HUES6 (cell line): ENCODE results near the gene DCAF16.

Experiments used
- H3K27ac ChIP-seq: 2 replicates; pipeline ENCODE4 v1.7.0; 2013; ENCODE audit warnings: low read depth, mild to moderate bottlenecking, low read length, inconsistent platforms
- H3K27me3 ChIP-seq: 2 replicates; pipeline ENCODE4 v1.6.1; 2013; ENCODE audit warnings: low read length; ENCODE audit not compliant: control insufficient read depth, insufficient read depth
- H3K36me3 ChIP-seq: 2 replicates; pipeline ENCODE4 v1.6.1; 2013; ENCODE audit warnings: low read length; ENCODE audit not compliant: control insufficient read depth, insufficient read depth
- H3K4me1 ChIP-seq: 2 replicates; pipeline ENCODE4 v1.6.1; 2013; ENCODE audit warnings: low read length; ENCODE audit not compliant: control insufficient read depth, insufficient read depth
- H3K4me3 ChIP-seq: 2 replicates; pipeline ENCODE4 v1.5.1; 2013; ENCODE audit warnings: low read depth, low read length
- H3K9ac ChIP-seq: one replicate; pipeline ENCODE4 v1.6.1; 2013; ENCODE audit warnings: mild to moderate bottlenecking, low read length
- H3K9me3 ChIP-seq: 2 replicates; pipeline ENCODE4 v1.6.1; 2013; ENCODE audit warnings: low read depth, low read length; ENCODE audit not compliant: control insufficient read depth, insufficient read depth

The DCAF16 gene

DNA sequence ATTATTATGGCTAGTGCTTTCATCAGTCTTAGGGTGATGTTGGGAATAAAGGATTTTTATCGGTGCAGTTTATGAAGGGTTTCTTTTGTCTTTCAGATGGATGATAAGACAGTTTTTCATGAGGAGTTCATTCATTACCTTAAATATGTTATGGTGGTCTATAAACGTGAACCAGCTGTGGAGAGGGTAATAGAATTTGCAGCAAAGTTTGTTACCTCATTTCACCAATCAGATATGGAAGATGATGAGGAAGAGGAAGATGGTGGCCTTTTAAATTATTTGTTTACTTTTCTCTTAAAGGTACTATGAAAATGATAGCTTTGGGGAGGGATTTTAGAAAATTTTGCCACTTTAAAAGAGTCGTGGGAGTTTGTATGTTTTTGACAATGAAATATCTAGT, 1.6 kb upstream of the DCAF16 start:
- Histone ChIP-seq H3K27ac (no peak overlapping the region; the same call in 1 of the 2 replicates), H3K4me1 (peaks cover 12% of the 10 kb centered on the region), H3K27me3 (no peaks in the 10 kb centered on the region), H3K36me3 (peaks cover 40% of the 10 kb centered on the region), H3K9ac (peak overlapping the region; percentile 100), H3K9me3 (no peaks in the 10 kb centered on the region), H3K4me3 (peak overlapping the region; percentile 94)

- H3K9me3 ChIP-seq: no peaks in the 10 kb centered on the region
- no peaks in the 10 kb centered on the region for H3K27me3 ChIP-seq
- peak overlapping the region; percentile 94 for H3K4me3 ChIP-seq
- peaks cover 30% of the 10 kb centered on the region for H3K36me3 ChIP-seq
- H3K27ac ChIP-seq: peak overlapping the region; percentile 81; the same call in 1 of the 2 replicates
- peaks cover 13% of the 10 kb centered on the region for H3K4me1 ChIP-seq
- peak overlapping the region; percentile 100 for H3K9ac ChIP-seq
Observed at GRCh38 chr4:17811078-17811603, 584 bp upstream of the DCAF16 start.

DNA sequence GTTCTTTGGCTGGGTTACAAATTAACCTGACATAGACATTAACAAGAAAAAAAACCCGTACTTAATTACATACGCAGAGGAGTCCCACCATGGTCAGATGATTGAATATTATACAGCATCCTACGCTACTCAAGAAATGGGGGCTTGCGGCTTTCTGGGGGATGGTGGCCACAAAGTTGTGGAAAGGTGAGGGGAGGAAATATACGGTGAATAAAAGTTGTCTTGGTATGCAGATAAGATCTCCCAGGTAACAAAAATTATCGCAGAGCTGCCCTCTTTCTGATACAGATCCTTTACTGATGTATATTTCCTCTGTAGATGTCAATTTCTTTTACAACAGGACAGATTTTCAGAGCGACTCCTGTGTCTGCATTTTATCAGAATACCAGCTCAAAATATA, 890 bp downstream of the DCAF16 start:
- Histone ChIP-seq H3K36me3 (peaks cover 30% of the 10 kb centered on the region), H3K27ac (peak overlapping the region; percentile 88; the same call in 1 of the 2 replicates), H3K9ac (peak overlapping the region; percentile 99), H3K27me3 (no peaks in the 10 kb centered on the region), H3K4me3 (peak overlapping the region; percentile 94), H3K4me1 (peaks cover 13% of the 10 kb centered on the region), H3K9me3 (no peaks in the 10 kb centered on the region)

DNA sequence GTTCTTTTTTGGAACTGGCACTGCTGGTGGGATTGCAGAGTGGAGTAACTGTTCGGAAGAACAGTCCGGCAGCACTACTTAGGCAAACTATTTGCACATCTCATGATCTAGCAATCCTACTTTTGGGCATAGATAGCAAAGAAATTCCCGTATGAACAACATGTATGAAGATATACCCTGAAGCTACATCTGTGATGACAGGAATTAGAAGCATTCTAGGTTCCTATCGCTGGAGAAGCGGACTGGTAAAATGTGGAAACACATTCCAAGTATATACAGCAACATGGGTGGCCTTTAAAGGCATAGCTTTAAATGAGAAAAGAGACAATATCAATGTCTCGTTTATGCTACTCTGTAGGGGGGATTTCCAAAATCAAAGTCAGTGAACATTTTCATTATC, 3.1 kb downstream of the DCAF16 start:
- Histone ChIP-seq H3K36me3 (peaks cover 44% of the 10 kb centered on the region), H3K9ac (no peak overlapping the region), H3K4me1 (peaks cover 13% of the 10 kb centered on the region), H3K27me3 (no peaks in the 10 kb centered on the region), H3K27ac (no peak overlapping the region), H3K4me3 (peak overlapping the region; percentile 94; the same call in 1 of the 2 replicates), H3K9me3 (no peaks in the 10 kb centered on the region)

DNA sequence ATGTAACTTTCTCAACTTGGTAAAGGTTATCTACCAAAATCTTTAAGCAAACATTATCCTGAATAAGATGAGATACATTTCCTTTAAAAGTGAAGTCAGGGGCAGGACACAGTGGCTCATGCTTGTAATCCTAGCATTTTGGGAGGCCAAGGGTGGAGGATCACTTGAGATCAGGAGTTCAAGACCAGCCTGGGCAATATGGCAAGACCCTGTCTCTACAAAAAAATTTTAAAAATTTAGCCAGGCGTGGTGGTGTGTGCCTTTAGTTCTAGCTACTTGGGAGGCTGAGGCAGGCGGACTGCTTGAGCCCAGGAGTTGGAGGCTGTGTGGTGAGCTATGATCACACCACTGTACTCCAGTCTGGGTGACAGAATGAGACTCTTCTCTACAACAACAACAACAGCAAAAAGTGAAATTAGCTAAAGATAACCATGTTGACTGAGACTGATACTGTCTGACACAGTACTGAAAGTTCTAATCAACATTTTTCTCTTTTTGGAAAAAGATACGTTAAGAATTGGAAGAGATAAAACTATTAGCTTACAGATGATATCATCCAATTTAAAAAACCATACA, 4.9 kb downstream of the DCAF16 start:
- no peak overlapping the region for H3K27ac ChIP-seq
- no peaks in the 10 kb centered on the region for H3K27me3 ChIP-seq
- H3K4me1 ChIP-seq: peaks cover 13% of the 10 kb centered on the region
- no peaks in the 10 kb centered on the region for H3K9me3 ChIP-seq
- no peak overlapping the region for H3K9ac ChIP-seq
- no peak overlapping the region for H3K4me3 ChIP-seq
- peaks cover 56% of the 10 kb centered on the region for H3K36me3 ChIP-seq

DNA sequence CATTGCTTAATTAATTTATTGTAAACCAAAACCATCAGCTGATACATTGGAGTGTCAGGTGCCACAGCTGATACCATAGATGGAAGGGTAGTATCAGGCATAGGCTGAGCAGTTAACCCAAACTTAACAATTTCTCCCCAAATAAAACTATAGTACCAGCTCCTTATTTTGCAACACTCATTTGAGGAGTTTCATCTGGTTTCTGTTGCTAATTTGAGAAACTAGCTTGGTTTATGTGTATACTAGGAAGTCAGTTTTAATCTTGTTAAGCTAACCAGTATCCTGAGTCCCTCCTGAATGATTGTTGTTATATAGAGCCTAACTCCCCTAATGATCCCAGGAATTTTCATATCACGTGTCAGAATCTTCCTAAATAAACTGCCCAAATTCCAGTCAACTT, 12.7 kb downstream of the DCAF16 start:
- Histone ChIP-seq H3K36me3 (peaks cover 25% of the 10 kb centered on the region), H3K4me3 (no peak overlapping the region), H3K27me3 (no peaks in the 10 kb centered on the region), H3K27ac (no peak overlapping the region), H3K9ac (no peak overlapping the region), H3K9me3 (no peaks in the 10 kb centered on the region), H3K4me1 (no peaks in the 10 kb centered on the region)

- Histone ChIP-seq H3K27me3 (no peaks in the 10 kb centered on the region), H3K9me3 (no peaks in the 10 kb centered on the region), H3K36me3 (peaks cover 5% of the 10 kb centered on the region; the same call in 1 of the 2 replicates), H3K9ac (no peak overlapping the region), H3K4me3 (no peak overlapping the region), H3K27ac (no peak overlapping the region), H3K4me1 (no peaks in the 10 kb centered on the region)
Observed at GRCh38 chr4:17794730-17795129, 15.8 kb downstream of the DCAF16 start.

- H3K4me1 ChIP-seq: peaks cover 4% of the 10 kb centered on the region; the same call in 1 of the 2 replicates
- 0 out of 2 replicates have a peak, but pooled peaks cover 2% of the 10 kb centered on the region for H3K27me3 ChIP-seq
- no peaks in the 10 kb centered on the region for H3K36me3 ChIP-seq
- no peak overlapping the region for H3K4me3 ChIP-seq
- no peak overlapping the region for H3K9ac ChIP-seq
- H3K27ac ChIP-seq: no peak overlapping the region
- H3K9me3 ChIP-seq: no peaks in the 10 kb centered on the region
Observed at GRCh38 chr4:17788956-17789355, 21.6 kb downstream of the DCAF16 start.

GRCh38 chr4:17787315-17787714, 23.2 kb downstream of the DCAF16 start:
- H3K27ac ChIP-seq: no peak overlapping the region
- no peak overlapping the region for H3K9ac ChIP-seq
- no peaks in the 10 kb centered on the region for H3K9me3 ChIP-seq
- H3K36me3 ChIP-seq: no peaks in the 10 kb centered on the region
- peaks cover 19% of the 10 kb centered on the region for H3K27me3 ChIP-seq
- peaks cover 4% of the 10 kb centered on the region; the same call in 1 of the 2 replicates for H3K4me1 ChIP-seq
- H3K4me3 ChIP-seq: no peak overlapping the region

- Histone ChIP-seq H3K4me3 (no peak overlapping the region), H3K9me3 (no peaks in the 10 kb centered on the region), H3K27me3 (peaks cover 26% of the 10 kb centered on the region), H3K36me3 (no peaks in the 10 kb centered on the region), H3K9ac (no peak overlapping the region), H3K4me1 (peaks cover 7% of the 10 kb centered on the region; the same call in 1 of the 2 replicates), H3K27ac (no peak overlapping the region)
Observed at GRCh38 chr4:17786567-17786966, 24.0 kb downstream of the DCAF16 start.

GRCh38 chr4:17785858-17786257, 24.7 kb downstream of the DCAF16 start:
- Histone ChIP-seq H3K9me3 (no peaks in the 10 kb centered on the region), H3K27me3 (peaks cover 33% of the 10 kb centered on the region), H3K9ac (no peak overlapping the region), H3K4me3 (no peak overlapping the region), H3K4me1 (peaks cover 9% of the 10 kb centered on the region), H3K27ac (no peak overlapping the region), H3K36me3 (no peaks in the 10 kb centered on the region)
